ENCODE measurements around the gene FGF18.

- no peak for TF ChIP-seq CTCF (IDR thresholded peaks at IDR 0.05)
- TF ChIP-seq POLR2A (IDR thresholded peaks at IDR 0.05): no peak
Observed at GRCh38 chr5:171387970-171388815, 31.3 kb upstream of the FGF18 start.
